ENCODE results near the gene PTGDR2.

DNA sequence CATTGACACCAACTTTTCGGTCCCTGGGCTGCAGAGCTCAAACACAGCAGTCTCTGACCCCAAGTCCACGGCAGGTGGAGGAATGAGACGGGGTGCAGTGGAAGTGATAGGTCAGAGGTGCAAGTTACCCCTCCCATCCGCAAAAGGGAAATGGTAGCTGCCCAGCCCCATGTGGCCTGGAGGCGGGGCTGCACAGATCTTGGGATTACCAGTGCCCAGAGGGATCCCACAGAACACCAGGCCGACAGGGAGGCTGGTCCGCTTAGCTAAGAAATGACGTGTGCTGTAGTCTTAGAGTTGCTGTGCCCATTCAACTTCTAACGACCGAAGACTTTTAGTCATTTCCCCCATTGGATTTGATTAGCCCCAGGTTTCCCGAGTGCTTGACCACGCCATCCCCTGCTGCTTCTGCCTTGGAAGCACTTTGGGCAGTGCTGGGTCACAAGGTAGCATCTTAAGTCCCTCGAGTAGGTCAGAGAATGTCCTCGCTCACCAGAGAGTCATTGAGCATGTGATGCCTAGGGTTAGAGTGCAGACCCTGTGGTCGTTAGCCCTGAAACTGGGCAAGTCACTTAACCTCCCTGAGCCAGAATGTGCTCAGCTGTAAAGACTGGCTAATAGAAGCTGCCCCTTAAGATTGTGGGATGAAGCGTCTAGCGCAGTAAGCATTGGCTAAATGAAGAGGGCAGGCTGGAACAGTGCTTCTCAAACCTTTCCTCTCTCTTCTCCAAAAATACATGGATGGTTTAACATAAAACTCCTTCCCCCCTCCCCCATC is 4.2 kb downstream of the PTGDR2 start:
- TF ChIP-seq RAD21 (IDR thresholded peaks at IDR 0.05; ENCODE audit: low read depth) = no peak
- TF ChIP-seq EGR1 (IDR thresholded peaks at IDR 0.05) = no peak
- TF ChIP-seq CREB1 (IDR thresholded peaks at IDR 0.05; ENCODE audit: low read depth) = no peak
- TF ChIP-seq, protein P1, sequence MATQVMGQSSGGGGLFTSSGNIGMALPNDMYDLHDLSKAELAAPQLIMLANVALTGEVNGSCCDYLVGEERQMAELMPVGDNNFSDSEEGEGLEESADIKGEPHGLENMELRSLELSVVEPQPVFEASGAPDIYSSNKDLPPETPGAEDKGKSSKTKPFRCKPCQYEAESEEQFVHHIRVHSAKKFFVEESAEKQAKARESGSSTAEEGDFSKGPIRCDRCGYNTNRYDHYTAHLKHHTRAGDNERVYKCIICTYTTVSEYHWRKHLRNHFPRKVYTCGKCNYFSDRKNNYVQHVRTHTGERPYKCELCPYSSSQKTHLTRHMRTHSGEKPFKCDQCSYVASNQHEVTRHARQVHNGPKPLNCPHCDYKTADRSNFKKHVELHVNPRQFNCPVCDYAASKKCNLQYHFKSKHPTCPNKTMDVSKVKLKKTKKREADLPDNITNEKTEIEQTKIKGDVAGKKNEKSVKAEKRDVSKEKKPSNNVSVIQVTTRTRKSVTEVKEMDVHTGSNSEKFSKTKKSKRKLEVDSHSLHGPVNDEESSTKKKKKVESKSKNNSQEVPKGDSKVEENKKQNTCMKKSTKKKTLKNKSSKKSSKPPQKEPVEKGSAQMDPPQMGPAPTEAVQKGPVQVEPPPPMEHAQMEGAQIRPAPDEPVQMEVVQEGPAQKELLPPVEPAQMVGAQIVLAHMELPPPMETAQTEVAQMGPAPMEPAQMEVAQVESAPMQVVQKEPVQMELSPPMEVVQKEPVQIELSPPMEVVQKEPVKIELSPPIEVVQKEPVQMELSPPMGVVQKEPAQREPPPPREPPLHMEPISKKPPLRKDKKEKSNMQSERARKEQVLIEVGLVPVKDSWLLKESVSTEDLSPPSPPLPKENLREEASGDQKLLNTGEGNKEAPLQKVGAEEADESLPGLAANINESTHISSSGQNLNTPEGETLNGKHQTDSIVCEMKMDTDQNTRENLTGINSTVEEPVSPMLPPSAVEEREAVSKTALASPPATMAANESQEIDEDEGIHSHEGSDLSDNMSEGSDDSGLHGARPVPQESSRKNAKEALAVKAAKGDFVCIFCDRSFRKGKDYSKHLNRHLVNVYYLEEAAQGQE (IDR thresholded peaks at IDR 0.05; ENCODE audit: low read depth) = no peak
- no peak for TF ChIP-seq CEBPB (IDR thresholded peaks at IDR 0.05)
- no peak for TF ChIP-seq YY1 (IDR thresholded peaks at IDR 0.05; ENCODE audit: low read depth)
- no peak for TF ChIP-seq TAF1 (IDR thresholded peaks at IDR 0.05; ENCODE audit: low read depth)
